ENCODE results near the gene POLR1E. TPM values are rescaled to one million over a fixed set of nuclear protein-coding genes. Genes with fewer than 3 reads are reported as not detected.

POLR1E gene
- total and polyA plus RNA-seq, 2 donors (not counting 3 experiments of a cell fraction or from before 2014, with no cell fraction given), result 9.0 to 21.2 TPM

DNA sequence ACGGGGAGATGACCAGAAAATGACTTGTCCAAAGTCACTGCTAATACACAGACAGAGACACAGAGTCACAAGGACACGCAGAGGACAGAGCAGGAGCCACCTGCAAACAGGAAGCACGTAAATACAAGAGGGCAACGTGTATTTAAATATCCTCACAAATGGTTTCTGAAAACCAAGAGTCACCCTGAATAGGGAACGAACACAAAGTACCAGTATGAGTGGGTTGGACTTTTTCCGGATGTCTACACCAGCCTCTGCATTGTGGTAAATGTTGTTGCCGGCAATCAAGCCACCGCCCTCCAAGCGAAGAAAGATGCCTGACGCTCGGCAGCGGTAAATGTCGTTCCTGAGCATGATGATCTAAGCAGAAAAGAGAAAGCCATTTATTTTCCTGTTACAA lies 46.0 kb downstream of the POLR1E start:
- H3K9me1 ChIP-seq (replicated peaks; ENCODE audit: control insufficient read depth, extremely low read depth, insufficient read depth, low read length), result no peaks in the 10 kb centered on the region
- POLR2A ChIA-PET, result no interaction called here

More for the DNA sequence above, 46.0 kb downstream of the POLR1E start:
- no peak for DNase-seq (ENCODE audit: low read depth, low spot score)
- no peak for TF ChIP-seq MYC (IDR thresholded peaks at IDR 0.05; ENCODE audit: low read depth, low read length)
- TF ChIP-seq, protein P1, sequence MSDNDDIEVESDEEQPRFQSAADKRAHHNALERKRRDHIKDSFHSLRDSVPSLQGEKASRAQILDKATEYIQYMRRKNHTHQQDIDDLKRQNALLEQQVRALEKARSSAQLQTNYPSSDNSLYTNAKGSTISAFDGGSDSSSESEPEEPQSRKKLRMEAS (IDR thresholded peaks at IDR 0.05; ENCODE audit: insufficient read depth, insufficient read length), result no peak
- no peak for TF ChIP-seq GATA2 (IDR thresholded peaks at IDR 0.05; ENCODE audit: insufficient read depth, insufficient read length, low read depth, low read length)
- TF ChIP-seq, protein P2, sequence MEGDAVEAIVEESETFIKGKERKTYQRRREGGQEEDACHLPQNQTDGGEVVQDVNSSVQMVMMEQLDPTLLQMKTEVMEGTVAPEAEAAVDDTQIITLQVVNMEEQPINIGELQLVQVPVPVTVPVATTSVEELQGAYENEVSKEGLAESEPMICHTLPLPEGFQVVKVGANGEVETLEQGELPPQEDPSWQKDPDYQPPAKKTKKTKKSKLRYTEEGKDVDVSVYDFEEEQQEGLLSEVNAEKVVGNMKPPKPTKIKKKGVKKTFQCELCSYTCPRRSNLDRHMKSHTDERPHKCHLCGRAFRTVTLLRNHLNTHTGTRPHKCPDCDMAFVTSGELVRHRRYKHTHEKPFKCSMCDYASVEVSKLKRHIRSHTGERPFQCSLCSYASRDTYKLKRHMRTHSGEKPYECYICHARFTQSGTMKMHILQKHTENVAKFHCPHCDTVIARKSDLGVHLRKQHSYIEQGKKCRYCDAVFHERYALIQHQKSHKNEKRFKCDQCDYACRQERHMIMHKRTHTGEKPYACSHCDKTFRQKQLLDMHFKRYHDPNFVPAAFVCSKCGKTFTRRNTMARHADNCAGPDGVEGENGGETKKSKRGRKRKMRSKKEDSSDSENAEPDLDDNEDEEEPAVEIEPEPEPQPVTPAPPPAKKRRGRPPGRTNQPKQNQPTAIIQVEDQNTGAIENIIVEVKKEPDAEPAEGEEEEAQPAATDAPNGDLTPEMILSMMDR (IDR thresholded peaks at IDR 0.05; ENCODE audit: extremely low read depth in 1 of 2, insufficient read depth in 1 of 2, low read depth in 1 of 2, low read length in 2 of 2), result no peak
- no peak for TF ChIP-seq FOS (IDR thresholded peaks at IDR 0.05; ENCODE audit: borderline replicate concordance, insufficient read depth, low read length)
- no peak for TF ChIP-seq POLR2A (IDR thresholded peaks at IDR 0.05; ENCODE audit: low read depth, low read length)
- TF ChIP-seq EZH2 (IDR thresholded peaks at IDR 0.05; ENCODE audit: borderline replicate concordance, low read depth, low read length, severe bottlenecking), result no peak
- TF ChIP-seq JUN (IDR thresholded peaks at IDR 0.05; ENCODE audit: borderline replicate concordance, insufficient read depth, insufficient read length, low read depth), result no peak
- TF ChIP-seq POLR2AphosphoS5 (IDR thresholded peaks at IDR 0.05; ENCODE audit: insufficient read depth, low read depth, low read length), result no peak
- no peak overlapping the region for H3K27ac ChIP-seq (ENCODE audit: insufficient read depth, low read depth, low read length)
- no peak overlapping the region for H3K4me2 ChIP-seq (ENCODE audit: insufficient read depth, low read length)
- no peaks in the 10 kb centered on the region for H3K9me3 ChIP-seq (replicated peaks; ENCODE audit: control insufficient read depth, insufficient read depth, low read length)
- H3K36me3 ChIP-seq (ENCODE audit: control insufficient read depth in 2 of 2, extremely low read depth in 1 of 2, insufficient read depth in 2 of 2, low read length in 2 of 2), result peaks cover 0 to 12% of the 10 kb centered on the region in 2 experiments
- H4K20me1 ChIP-seq (replicated peaks; ENCODE audit: control insufficient read depth, extremely low read depth, insufficient read depth, low read length), result no peaks in the 10 kb centered on the region
- H3K27me3 ChIP-seq (ENCODE audit: control insufficient read depth in 2 of 2, insufficient read depth in 2 of 2, low read length in 2 of 2), result no peaks in the 10 kb centered on the region
- dilution Hi-C loops (cut with MboI; ENCODE audit: extremely low pct_ligation_motif_present, low sequenced_read_pairs), result no loop called here
- BruUV-seq (replicated peaks), result no TSS peak
- H3K79me2 ChIP-seq (ENCODE audit: control insufficient read depth, insufficient read depth, low read length), result no peaks in the 10 kb centered on the region
- CTCF ChIA-PET, result no interaction called here
- no peak for FAIRE-seq
- no peak overlapping the region for H3K4me3 ChIP-seq (replicated peaks in 1 of 3; ENCODE audit: insufficient read depth in 1 of 3, low read depth in 1 of 3, low read length in 3 of 3)
- no peaks in the 10 kb centered on the region for H3K4me1 ChIP-seq (ENCODE audit: control insufficient read depth, extremely low read depth, insufficient read depth, low read length)
- H2AFZ ChIP-seq (ENCODE audit: low read depth, low read length), result no peak overlapping the region
- H3K9ac ChIP-seq (replicated peaks; ENCODE audit: extremely low read depth, insufficient read depth, low read length), result no peak overlapping the region
- intact Hi-C loops (cut with micrococcal nuclease), result no loop called here
